ENCODE measurements around the gene SPIRE2. TPM values are rescaled to one million over a fixed set of nuclear protein-coding genes. Genes with fewer than 3 reads are reported as not detected.

Gene SPIRE2
- total RNA-seq, 4 donors from 2014 or later: 3.4 to 9.6 (median 4.3) TPM

DNA sequence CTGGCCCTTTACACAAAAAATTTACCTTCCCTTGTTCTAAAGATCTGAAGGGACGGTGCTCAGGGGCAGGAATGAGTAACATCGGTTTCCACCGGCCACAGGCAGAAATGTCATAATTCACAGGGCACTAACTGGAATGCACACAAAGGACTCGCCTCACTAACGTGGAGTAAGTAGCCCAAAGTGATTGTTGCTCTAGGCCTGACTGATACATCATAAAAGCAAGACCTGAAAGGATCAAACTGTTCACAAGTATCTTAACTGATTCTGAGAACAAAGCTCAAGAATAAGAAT, 36.2 kb downstream of the SPIRE2 start:
- TF ChIP-seq, protein P1, sequence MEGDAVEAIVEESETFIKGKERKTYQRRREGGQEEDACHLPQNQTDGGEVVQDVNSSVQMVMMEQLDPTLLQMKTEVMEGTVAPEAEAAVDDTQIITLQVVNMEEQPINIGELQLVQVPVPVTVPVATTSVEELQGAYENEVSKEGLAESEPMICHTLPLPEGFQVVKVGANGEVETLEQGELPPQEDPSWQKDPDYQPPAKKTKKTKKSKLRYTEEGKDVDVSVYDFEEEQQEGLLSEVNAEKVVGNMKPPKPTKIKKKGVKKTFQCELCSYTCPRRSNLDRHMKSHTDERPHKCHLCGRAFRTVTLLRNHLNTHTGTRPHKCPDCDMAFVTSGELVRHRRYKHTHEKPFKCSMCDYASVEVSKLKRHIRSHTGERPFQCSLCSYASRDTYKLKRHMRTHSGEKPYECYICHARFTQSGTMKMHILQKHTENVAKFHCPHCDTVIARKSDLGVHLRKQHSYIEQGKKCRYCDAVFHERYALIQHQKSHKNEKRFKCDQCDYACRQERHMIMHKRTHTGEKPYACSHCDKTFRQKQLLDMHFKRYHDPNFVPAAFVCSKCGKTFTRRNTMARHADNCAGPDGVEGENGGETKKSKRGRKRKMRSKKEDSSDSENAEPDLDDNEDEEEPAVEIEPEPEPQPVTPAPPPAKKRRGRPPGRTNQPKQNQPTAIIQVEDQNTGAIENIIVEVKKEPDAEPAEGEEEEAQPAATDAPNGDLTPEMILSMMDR (IDR thresholded peaks at IDR 0.05): no peak
- no peak for TF ChIP-seq POLR2A (IDR thresholded peaks at IDR 0.05)
- peaks cover 0 to 6% (median 6%) of the 10 kb centered on the region in 3 donors for H3K9me3 ChIP-seq
- 13 to 17% methylated on average over 5 of the region's 5 CpGs for WGBS, 2 donors
- no peak for DNase-seq
- peak overlapping the region; percentile 40 to 79 (median 65) for H3K27ac ChIP-seq
- peaks cover 0 to 6% (median 0%) of the 10 kb centered on the region in 3 donors for H3K36me3 ChIP-seq
- H3K27me3 ChIP-seq: no peaks in the 10 kb centered on the region
- H3K4me3 ChIP-seq: no peak overlapping the region
- intact Hi-C loops (cut with DNase I): no loop called here
- peaks cover 0 to 28% (median 10%) of the 10 kb centered on the region in 3 donors for H3K4me1 ChIP-seq

DNA sequence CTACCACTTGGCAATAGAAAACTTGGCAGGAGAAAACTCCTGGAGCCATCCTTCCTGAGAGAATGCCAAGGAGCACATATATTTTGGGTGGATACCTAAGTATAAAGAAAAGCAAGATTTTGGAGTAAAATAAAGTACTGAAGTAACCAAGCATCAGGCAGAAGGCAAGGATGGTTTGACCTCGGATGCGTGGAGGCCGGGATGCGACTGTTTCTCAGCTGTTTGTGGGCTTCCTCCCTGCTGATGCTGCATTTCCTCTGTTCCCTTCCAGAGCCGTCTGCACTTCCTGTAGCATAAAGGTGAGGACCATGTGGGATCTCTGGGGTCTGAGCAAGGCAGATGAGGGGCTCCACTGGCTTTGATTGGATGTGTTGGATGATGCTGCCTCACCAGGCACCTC, 39.6 kb downstream of the SPIRE2 start:
- TF ChIP-seq, protein P1 (IDR thresholded peaks at IDR 0.05): no peak
- TF ChIP-seq POLR2A (IDR thresholded peaks at IDR 0.05): no peak
- 88 to 89% methylated on average over 5 of the region's 5 CpGs for WGBS, 2 donors
- H3K27ac ChIP-seq: no peak overlapping the region
- no peak for DNase-seq
- H3K36me3 ChIP-seq: peaks cover 0 to 6% (median 0%) of the 10 kb centered on the region in 3 donors
- no peaks in the 10 kb centered on the region for H3K27me3 ChIP-seq
- H3K4me3 ChIP-seq: no peak overlapping the region
- intact Hi-C loops (cut with DNase I): no loop called here
- H3K4me1 ChIP-seq: peaks cover 7 to 32% (median 15%) of the 10 kb centered on the region in 3 donors
- H3K9me3 ChIP-seq: peaks cover 0 to 6% (median 6%) of the 10 kb centered on the region in 3 donors

DNA sequence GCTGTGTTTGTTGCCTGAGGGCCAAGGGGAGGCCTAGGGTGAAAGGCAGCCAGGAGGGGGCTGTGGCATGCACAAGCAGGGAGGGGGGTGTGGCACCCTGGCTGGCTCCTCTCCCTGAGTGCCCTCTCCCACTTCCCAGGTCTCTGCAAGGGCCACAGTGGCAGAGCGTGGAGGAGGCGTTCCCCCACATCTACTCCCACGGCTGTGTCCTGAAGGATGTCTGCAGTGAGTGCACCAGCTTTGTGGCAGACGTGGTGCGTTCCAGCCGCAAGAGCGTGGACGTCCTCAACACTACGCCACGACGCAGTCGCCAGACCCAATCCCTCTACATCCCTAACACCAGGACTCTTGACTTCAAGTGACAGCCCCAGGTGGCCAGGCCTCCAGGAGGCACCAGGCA, 41.6 kb downstream of the SPIRE2 start:
- TF ChIP-seq, protein P1 (IDR thresholded peaks at IDR 0.05): no peak
- TF ChIP-seq POLR2A (IDR thresholded peaks at IDR 0.05): no peak
- Histone ChIP-seq H3K27me3 (no peaks in the 10 kb centered on the region), H3K27ac (no peak overlapping the region), H3K36me3 (peaks cover 0 to 8% (median 0%) of the 10 kb centered on the region in 3 donors), H3K4me1 (peaks cover 13 to 22% (median 14%) of the 10 kb centered on the region in 3 donors), H3K9me3 (peaks cover 0 to 6% (median 6%) of the 10 kb centered on the region in 3 donors), H3K4me3 (no peak overlapping the region)
- WGBS, 2 donors: 86 to 93% methylated on average over 6 to 10 of the region's 12 CpGs
- intact Hi-C loops (cut with DNase I): no loop called here
- no peak for DNase-seq

DNA sequence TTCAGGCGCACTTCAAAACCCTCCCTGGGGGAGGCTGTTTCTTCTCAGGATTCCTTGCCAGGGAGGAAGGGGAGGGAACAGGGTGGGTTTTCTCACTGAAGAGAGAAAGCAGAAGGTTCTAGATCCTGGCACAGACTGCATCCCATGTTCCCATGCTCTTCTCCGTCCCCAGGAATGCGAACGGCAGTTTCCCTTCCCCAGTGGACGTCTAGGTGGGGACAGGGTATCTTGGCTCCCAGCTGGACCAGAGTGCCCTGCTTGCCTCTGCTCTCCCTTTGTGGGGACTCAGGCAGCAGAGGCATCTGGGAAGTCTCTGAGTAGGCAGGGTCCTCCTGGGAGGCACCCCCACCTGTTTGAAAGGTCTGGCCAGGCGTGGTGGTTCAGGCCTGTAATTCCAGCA, 42.2 kb downstream of the SPIRE2 start:
- Histone ChIP-seq H3K36me3 (peaks cover 0 to 13% (median 0%) of the 10 kb centered on the region in 3 donors), H3K27ac (no peak overlapping the region), H3K27me3 (no peaks in the 10 kb centered on the region), H3K4me1 (peaks cover 14 to 22% (median 16%) of the 10 kb centered on the region in 3 donors), H3K4me3 (no peak overlapping the region), H3K9me3 (peaks cover 0 to 6% (median 6%) of the 10 kb centered on the region in 3 donors)
- DNase-seq: no peak
- intact Hi-C loops (cut with DNase I): no loop called here
- 100% methylated on average over 1 of the region's 6 CpGs; no CpG with 5 or more reads in 1 of the 2 donors for WGBS, 2 donors
- TF ChIP-seq, protein P1 (IDR thresholded peaks at IDR 0.05): no peak
- TF ChIP-seq POLR2A (IDR thresholded peaks at IDR 0.05): no peak

DNA sequence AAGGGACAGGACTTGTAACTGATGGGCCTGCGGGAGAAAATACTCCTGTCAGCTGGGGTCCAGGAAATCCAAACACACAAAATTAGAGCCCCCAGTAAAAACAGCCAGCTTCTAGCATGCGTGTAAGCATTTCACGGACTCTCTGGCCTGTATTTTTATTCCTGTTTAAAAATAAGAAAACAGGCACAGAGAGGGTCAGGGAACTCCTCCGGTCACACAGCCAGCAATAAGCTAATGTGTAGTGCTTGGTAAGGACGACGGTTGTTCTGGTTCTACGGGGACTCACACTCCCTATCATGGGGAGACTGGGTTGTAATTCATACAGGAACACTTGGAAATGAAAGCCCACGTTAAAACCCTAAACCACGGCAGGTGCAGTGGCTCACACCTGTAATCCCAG, 43.6 kb downstream of the SPIRE2 start:
- Histone ChIP-seq H3K9me3 (peaks cover 0 to 6% (median 6%) of the 10 kb centered on the region in 3 donors), H3K27me3 (no peaks in the 10 kb centered on the region), H3K27ac (no peak overlapping the region), H3K36me3 (peaks cover 0 to 24% (median 0%) of the 10 kb centered on the region in 3 donors), H3K4me1 (peaks cover 14 to 29% (median 16%) of the 10 kb centered on the region in 3 donors), H3K4me3 (no peak overlapping the region)
- intact Hi-C loops (cut with DNase I): no loop called here
- TF ChIP-seq, protein P1 (IDR thresholded peaks at IDR 0.05): no peak
- no peak for TF ChIP-seq POLR2A (IDR thresholded peaks at IDR 0.05)
- WGBS, 2 donors: 88 to 97% methylated on average over 9 of the region's 9 CpGs
- DNase-seq: no peak
